Measurements from ENCODE around the gene ADGRE2.
"Not testable (repeated sequence)": the region's sequence is repeated elsewhere in the genome, so short reads cannot be mapped to it uniquely, and the experiment has no call there.

Gene ADGRE2

DNA sequence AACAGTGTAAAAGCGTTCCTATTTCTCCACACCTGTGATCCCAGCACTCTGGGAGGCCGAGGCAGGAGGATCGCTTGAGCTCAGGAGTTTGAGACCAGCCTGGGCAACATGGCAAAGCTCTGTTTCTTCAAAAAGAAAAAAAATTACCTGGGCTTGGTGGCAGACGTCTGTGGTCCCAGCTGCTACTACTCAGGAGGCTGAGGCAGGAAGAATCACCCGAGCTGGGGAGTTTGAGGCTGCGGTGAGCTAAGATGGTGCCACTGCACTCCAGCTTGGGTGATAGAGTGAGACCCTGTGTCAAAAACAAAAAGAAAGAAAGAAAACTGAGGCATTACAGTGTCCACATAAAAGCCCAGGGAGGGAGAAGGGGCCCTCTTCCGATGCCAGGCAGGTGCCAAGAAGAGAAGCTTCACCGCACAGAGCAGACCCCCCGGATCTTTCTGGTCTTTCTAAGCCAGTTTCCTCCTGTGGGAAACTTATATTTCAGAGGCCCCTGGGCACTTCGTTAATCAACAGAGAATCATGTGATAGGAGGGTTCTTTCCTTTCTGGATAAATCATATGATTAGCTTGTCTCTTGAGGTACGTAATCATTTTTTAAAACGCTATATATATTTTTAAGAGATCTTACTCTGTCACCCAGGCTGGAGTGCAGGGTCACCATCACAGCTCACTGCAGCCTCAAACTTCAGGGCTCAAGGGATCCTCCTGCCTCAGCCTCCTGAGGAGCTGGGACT is at the start of gene ADGRE2:
Gene ADGRE2 (minus strand): TSS at position 451 of the 736 bp plus-strand sequence. CDS start 1,804 bp downstream, outside the sequence.
- not testable (repeated sequence) for DNase-seq

DNA sequence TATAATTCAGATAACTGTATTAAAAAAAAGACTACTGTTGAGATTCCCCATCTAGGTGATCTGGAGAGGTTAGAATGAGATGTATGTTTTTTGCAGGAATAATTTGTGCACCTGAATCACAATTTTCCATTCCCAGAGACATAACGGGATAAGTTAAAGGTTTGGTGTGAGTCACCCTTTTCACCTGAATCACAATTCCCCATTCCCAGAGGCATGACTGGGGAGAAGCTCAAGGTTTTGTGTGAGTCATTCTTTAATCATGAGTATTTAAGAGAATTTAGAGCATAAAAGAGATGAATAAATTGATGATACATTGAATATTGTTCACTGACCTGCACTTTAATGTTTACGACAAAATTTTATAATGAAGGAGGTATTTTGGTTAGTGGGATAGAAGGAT is 47.6 kb upstream of the ADGRE2 start:
- no peak for DNase-seq

DNA sequence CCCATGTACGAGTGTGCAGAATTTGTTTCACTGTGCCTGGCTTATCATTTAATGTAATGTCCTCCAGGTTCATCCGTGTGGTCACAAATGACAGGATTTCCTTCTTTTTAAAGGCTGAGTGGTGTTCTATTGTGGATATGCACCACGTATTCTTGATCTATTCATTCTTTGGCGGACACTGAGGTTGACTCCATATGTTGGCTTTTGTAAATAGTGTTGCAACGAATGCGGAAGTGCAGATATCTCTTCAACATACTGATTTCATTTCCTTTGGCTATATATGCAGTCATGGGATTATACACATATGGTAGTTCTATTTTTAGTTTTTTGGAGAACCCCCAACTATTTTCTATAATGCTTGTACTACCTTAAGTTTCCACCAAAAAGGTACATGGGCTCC is 43.6 kb upstream of the ADGRE2 start:
- DNase-seq = no peak

DNA sequence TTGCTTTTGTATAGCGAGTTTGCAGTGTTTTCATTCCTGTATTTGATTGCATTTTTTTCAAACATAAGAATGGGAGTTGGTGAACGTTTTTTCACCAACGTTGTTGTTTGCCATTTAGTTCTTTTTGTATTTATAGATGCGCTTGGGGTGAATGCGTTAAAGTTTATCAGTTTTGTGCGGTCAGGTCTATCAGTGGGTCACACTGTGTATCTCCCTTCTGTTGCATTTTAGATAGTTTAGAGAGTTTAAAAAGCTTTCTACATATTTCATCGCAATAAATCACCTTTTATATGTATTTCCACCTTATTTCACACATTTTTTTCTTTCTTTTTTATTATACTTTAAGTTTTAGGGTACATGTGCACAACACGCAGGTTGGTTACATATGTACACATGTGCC is 40.2 kb upstream of the ADGRE2 start:
- no peak for DNase-seq

- DNase-seq = no peak
Measured at GRCh38 chr19:14817052-14817451, 38.7 kb upstream of the ADGRE2 start.

DNA sequence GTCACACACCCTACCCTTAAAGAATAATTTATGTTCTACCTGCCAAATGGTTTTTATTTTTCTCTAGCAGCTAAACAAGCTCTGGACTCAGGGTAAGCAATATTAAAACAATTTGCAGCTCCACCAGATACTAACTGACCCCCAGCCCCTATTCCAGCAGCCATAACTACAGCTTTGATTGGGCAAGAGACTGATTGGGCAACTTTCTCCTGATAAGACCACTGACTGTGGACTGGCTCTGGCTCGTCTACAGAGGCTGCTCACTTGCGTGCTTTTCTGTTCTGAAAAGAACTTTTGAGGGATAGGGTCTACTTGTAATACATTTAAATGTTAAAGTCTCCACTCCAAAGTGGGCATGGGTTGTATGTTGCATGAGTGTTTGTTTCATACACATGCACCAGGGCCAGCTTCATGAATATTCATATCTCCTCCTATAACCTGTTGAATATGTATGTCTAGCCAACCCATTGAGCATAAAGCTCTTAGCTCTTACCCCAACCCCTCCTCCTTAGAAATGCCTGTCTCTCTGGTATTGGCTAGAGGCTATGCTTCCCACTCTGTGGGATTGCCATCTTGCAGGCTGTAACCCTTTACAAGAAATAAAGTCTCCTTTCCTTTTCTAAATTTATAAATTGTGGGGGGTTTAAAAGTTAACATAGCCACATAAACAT is 36.8 kb upstream of the ADGRE2 start:
- DNase-seq = no peak

DNA sequence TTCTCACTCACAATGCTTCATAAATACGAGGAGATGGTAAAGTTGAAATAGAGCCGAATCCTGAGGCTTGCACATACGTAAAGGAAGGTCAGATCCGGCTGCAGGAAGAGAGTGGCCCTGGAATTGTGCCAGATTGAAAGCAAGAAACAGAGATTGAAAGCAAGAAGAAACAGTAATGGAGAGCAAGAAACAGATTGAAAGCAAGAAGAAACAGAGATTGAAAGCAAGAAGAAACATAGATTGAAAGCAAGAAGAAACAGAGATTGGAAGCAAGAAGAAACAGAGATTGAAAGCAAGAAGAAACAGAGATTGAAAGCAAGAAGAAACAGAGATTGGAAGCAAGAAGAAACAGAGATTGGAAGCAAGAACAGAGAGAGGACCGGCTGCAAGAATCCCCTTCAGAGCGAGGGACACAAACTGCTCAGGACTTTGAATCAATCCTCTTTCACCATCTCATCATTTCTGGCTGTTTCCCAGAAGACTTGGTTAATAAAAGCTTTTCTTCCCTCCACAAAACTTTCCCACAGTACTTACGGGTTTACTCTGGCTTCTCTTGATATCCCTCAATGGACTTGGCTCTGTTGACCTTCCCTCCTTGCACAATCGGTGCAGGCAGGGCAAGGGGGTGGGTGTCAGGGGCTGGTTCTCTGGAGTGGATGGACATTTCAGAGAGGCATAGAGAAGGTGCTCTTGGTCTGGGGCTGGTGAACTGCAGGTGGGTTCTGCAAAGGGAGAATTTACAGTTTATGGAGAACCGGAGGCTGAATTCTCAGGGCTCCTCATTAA is 31.1 kb upstream of the ADGRE2 start:
- no peak for DNase-seq

DNA sequence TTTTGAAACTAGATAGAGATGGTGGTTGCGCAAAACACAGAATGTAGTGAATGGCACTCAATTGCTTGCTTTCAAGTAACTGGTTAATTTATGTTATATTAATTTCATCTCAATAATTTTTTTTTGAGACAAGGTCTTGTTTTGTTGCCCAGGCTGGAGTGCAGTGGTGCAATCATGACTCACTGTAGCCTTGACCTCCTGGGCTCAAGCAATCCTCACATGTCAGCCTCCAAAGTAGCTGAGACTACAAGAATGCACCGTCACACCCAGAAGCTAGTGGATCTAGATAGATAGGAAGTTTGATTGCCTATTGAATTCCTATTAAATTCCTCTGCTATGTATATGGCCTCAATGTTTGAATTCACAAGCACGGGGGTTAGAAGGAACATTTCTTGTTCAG is 26.4 kb upstream of the ADGRE2 start:
- no peak for DNase-seq

- no peak for DNase-seq
Measured at GRCh38 chr19:14798760-14799159, 20.4 kb upstream of the ADGRE2 start.

- DNase-seq = no peak
Measured at GRCh38 chr19:14796021-14796420, 17.7 kb upstream of the ADGRE2 start.

DNA sequence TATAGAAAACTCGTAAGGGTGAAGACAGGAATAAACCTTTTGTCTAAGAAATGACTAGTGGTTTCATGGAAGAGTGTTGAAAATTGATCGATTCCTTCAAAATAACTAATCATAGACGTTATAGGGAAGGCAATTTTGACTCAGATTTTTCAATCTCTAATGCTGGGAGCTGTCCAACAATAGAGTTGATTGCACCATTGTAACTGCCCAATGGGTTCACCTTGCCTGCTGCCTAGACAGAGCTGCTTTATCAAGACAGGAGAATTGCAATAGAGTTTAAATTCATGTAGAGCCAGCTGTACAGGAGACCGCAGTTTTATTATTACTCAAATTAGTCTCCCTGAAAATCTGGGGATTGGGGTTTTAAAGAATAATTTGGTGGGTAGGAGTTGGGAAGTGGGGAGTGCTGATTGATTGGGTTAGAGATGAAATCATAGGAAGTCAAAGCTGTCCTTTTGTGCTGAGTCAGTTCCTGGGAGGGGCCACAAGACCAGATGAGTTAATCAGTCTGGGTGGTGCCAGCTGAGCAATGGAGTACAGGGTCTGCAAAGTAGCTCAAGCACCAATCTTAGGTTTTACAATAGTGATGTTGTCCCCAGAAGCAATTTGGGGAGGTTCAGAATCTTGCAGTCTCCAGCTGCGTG is 16.8 kb upstream of the ADGRE2 start:
- DNase-seq = no peak

DNA sequence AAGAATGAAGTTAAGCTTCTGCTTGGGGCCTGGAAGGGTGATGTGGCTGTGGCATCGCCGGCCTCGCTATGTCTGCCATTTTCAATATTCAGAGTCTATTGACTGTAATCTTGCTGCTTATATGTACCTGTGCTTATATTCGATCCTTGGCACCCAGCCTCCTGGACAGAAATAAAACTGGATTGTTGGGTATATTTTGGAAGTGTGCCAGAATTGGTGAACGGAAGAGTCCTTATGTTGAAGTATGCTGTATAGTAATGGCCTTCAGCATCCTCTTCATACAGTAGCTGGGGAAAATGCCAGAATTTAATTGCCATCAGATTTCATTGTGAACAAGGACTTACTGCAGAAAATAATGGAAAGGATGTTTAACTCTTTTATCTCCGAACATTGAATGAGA is 13.9 kb upstream of the ADGRE2 start:
- DNase-seq = not testable (repeated sequence)

GRCh38 chr19:14786421-14786851 is 8.1 kb upstream of the ADGRE2 start:
- no peak for DNase-seq

GRCh38 chr19:14785102-14785793 is 6.9 kb upstream of the ADGRE2 start:
- DNase-seq = not testable (repeated sequence)

DNA sequence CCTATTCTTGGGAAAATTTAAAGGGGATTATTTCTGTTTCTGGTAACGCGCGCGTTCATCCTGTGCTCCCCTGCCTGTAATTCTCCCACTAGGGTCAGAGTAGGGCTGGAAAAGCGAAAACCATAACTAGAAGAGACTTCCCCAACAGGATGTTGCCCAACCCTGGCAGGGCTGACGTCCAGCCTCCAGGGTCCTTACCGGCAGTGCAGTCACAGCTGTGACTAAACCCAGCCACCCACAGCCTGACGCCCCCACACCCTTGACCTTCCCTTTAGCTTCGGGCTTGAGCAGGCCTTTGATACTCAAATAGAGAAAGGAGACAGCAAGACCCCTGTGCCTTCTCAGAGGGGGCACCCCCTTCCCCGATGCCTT is 6.4 kb upstream of the ADGRE2 start:
- not testable (repeated sequence) for DNase-seq

GRCh38 chr19:14783410-14783998 is 5.1 kb upstream of the ADGRE2 start:
- DNase-seq = not testable (repeated sequence)

DNA sequence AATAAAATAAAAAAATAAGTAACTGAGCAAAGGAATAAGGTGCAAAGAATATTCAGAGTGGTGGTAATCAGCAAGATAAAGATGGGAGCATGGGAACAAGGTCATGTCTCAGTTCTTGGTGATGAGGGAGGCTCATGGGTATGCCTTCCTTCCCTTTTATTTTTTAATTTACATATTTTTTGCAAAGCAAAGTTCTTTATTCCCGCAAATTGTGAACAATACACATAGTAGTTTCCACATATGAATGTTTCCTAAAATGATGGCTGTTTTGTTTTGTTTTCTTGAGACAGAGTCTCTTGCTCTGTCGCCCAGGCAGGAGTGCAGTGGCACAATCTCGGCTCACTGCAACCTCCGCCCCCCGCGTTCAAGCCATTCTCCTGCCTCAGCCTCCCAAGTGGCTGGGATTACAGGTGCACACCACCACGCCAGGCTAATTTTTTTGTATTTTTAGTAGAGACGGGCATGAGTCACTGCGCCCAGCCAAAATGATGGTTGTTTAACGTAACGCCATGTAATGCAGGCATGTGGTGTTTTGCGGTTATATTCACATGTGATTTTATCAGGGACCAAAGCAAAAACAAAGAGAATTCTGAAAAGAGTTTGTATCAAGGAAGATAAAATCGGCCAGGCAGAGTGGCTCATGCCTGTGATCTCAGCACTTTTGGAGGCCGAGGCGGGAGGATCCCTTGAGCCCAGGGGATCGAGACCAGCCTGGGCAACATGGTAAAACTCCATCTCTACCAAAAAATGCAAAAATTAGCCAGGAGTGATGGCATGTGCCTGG is 4.5 kb upstream of the ADGRE2 start:
- DNase-seq = no peak

- not testable (repeated sequence) for DNase-seq
Measured at GRCh38 chr19:14781713-14782536, 3.6 kb upstream of the ADGRE2 start.

- DNase-seq = not testable (repeated sequence)
Measured at GRCh38 chr19:14780622-14781225, 2.4 kb upstream of the ADGRE2 start.

GRCh38 chr19:14779151-14779550 is 791 bp upstream of the ADGRE2 start:
- no peak for DNase-seq
